Esophagus squamous epithelium (tissue), 4 donors: ENCODE measurements around the gene TREML2.

Experiments used
- POLR2A ChIP-seq, 4 donors: fragments of 450-650 bp; IDR thresholded peaks; one replicate each; pipeline ENCODE4 v1.6.1; 2017; ENCODE audit warnings: antibody characterized with exemption in 4 of 4, mild to moderate bottlenecking in 4 of 4, moderate library complexity in 3 of 4
- TF ChIP-seq, protein P1 (sequence below), 6 experiments: fragments of 450-650 bp in 4 of 6; fragments of 200-600 bp in 2 of 6; sonication (generic) in 2 of 6; IDR thresholded peaks; one replicate each; pipeline ENCODE4 v1.5.1; 2016 to 2019; ENCODE audit warnings: antibody characterized with exemption in 6 of 6, mild to moderate bottlenecking in 4 of 6, moderate library complexity in 4 of 6

DNA sequence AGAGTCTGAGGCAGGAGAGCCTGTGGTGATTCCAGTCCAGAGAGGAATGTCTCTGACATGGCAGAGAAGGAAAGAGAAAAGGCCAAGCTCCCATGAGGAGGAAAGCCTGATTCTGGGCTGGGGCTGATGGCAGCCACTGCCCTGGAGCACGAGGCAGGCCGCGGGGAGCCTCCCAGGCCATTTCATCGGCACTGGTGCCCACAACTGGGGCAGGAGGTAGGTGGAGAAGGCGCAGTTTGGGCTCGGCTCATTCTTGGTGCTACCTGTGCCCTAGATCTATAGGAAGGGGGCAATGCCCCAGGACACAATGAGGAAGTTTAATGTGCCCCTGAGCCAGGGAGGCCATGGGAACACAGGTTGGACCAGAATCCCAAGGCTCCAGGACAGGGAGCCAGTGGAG is 44.2 kb downstream of the TREML2 start:
- TF ChIP-seq, protein P1, sequence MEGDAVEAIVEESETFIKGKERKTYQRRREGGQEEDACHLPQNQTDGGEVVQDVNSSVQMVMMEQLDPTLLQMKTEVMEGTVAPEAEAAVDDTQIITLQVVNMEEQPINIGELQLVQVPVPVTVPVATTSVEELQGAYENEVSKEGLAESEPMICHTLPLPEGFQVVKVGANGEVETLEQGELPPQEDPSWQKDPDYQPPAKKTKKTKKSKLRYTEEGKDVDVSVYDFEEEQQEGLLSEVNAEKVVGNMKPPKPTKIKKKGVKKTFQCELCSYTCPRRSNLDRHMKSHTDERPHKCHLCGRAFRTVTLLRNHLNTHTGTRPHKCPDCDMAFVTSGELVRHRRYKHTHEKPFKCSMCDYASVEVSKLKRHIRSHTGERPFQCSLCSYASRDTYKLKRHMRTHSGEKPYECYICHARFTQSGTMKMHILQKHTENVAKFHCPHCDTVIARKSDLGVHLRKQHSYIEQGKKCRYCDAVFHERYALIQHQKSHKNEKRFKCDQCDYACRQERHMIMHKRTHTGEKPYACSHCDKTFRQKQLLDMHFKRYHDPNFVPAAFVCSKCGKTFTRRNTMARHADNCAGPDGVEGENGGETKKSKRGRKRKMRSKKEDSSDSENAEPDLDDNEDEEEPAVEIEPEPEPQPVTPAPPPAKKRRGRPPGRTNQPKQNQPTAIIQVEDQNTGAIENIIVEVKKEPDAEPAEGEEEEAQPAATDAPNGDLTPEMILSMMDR (IDR thresholded peaks at IDR 0.05) = no peak
- no peak for TF ChIP-seq POLR2A (IDR thresholded peaks at IDR 0.05)
